DND-41 (cell line): Measurements from ENCODE around the gene LLGL1.

ENCODE experiments used
- EZH2 ChIP-seq: IDR thresholded peaks from 3 replicates; pipeline ENCODE4 v1.6.1; 2012; ENCODE audit warnings: borderline replicate concordance, low read depth, mild to moderate bottlenecking, moderate library complexity, low read length, inconsistent platforms; ENCODE audit not compliant: severe bottlenecking
- TF ChIP-seq, protein P1 (sequence below): IDR thresholded peaks from 2 replicates; pipeline ENCODE4 v1.5.1; 2012; ENCODE audit warnings: borderline replicate concordance, low read length, moderate library complexity, mild to moderate bottlenecking; ENCODE audit not compliant: poor library complexity, severe bottlenecking; ENCODE audit errors: extremely low read depth

DNA sequence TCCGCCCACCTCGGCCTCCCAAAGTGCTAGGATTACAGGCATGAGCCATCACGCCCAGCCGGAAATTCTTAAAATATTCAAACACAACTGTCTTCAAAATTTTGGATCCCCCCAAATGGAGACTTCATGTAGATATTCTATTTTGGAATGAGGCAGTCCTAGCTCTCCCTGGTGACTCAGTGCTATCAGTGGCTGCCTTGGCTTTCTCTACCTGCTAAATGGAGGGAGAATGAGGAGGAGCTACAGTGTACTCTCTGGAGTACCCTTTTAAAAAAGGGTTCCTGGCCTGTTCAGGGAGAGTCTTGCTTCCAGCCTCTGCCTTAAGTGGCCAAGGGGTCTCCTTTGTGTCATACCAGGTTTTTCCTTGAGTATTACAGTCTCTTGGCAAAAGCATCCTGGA is 31.0 kb upstream of the LLGL1 start:
- TF ChIP-seq, protein P1, sequence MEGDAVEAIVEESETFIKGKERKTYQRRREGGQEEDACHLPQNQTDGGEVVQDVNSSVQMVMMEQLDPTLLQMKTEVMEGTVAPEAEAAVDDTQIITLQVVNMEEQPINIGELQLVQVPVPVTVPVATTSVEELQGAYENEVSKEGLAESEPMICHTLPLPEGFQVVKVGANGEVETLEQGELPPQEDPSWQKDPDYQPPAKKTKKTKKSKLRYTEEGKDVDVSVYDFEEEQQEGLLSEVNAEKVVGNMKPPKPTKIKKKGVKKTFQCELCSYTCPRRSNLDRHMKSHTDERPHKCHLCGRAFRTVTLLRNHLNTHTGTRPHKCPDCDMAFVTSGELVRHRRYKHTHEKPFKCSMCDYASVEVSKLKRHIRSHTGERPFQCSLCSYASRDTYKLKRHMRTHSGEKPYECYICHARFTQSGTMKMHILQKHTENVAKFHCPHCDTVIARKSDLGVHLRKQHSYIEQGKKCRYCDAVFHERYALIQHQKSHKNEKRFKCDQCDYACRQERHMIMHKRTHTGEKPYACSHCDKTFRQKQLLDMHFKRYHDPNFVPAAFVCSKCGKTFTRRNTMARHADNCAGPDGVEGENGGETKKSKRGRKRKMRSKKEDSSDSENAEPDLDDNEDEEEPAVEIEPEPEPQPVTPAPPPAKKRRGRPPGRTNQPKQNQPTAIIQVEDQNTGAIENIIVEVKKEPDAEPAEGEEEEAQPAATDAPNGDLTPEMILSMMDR = no peak
- no peak for TF ChIP-seq EZH2
